K562 (cell line): ENCODE measurements around the gene DEK. TPM values are rescaled to one million over a fixed set of nuclear protein-coding genes. Genes with fewer than 3 reads are reported as not detected.

Source experiments
- CBFB ChIP-seq: sonication (generic); formaldehyde crosslinking; IDR thresholded peaks from 2 replicates; pipeline ENCODE4 v1.4.0; 2020; ENCODE audit warnings: mild to moderate bottlenecking, missing genetic modification reagents
- FOXK1 ChIP-seq: sonication (generic); formaldehyde crosslinking; IDR thresholded peaks from 2 replicates; pipeline ENCODE4 v1.8.0; 2022; ENCODE audit warnings: missing genetic modification reagents, mild to moderate bottlenecking, borderline replicate concordance
- FOXM1 ChIP-seq, 2 experiments: fragments of 450-650 bp in 1 of 2; sonication (generic) in 1 of 2; formaldehyde crosslinking in 1 of 2; IDR thresholded peaks; 2 replicates each; pipeline versions ENCODE4 v1.6.1 to v1.9.0; 2017 to 2022; ENCODE audit warnings: low read depth in 2 of 2, mild to moderate bottlenecking in 2 of 2, missing genetic modification reagents in 1 of 2, moderate library complexity in 1 of 2
- FOXP4 ChIP-seq: sonication (generic); formaldehyde crosslinking; IDR thresholded peaks from 2 replicates; pipeline ENCODE4 v1.8.0; 2022; ENCODE audit warnings: mild to moderate bottlenecking, missing genetic modification reagents, borderline replicate concordance
- FUS ChIP-seq: fragments of 200-400 bp; formaldehyde crosslinking; optimal IDR thresholded peaks from 2 replicates; pipeline ENCODE3; 2017; ENCODE audit warnings: low read depth, low read length
- HNRNPH1 ChIP-seq: fragments of 200-400 bp; formaldehyde crosslinking; optimal IDR thresholded peaks from 2 replicates; pipeline ENCODE3; 2017; ENCODE audit warnings: low read depth, mild to moderate bottlenecking, low read length, moderate library complexity
- KDM1A ChIP-seq, 2 experiments: fragments of 450-650 bp; IDR thresholded peaks; 2 replicates each; pipeline ENCODE4 v1.6.1; 2016; ENCODE audit warnings: mild to moderate bottlenecking in 2 of 2
- MTF1 ChIP-seq: fragments of 250-450 bp; sonication (Bioruptor Pico); IDR thresholded peaks from 2 replicates; pipeline ENCODE4 v1.9.0; 2021; ENCODE audit warnings: moderate library complexity, mild to moderate bottlenecking, inconsistent platforms, borderline replicate concordance
- NEUROD1 ChIP-seq: fragments of 150-350 bp; IDR thresholded peaks from 2 replicates; pipeline ENCODE4 v1.6.1; 2014; ENCODE audit warnings: borderline replicate concordance, low read length, low read depth; ENCODE audit not compliant: partially characterized antibody
- RBBP5 ChIP-seq: fragments of 200-600 bp; sonication (generic); IDR thresholded peaks from 2 replicates; pipeline ENCODE4 v1.6.1; 2012; ENCODE audit warnings: borderline replicate concordance, mild to moderate bottlenecking, low read length, control low read depth, inconsistent platforms; ENCODE audit not compliant: insufficient read depth, poor library complexity, severe bottlenecking
- RBM22 ChIP-seq: fragments of 200-400 bp; formaldehyde crosslinking; IDR thresholded peaks from 2 replicates; pipeline ENCODE4 v1.6.1; 2018; ENCODE audit warnings: low read length, low read depth; ENCODE audit not compliant: poor library complexity, severe bottlenecking
- SIN3A ChIP-seq, 2 experiments: fragments of 150-350 bp in 1 of 2; IDR thresholded peaks; 2 replicates each; pipeline ENCODE4 v1.6.1; 2011 to 2016; ENCODE audit warnings: borderline replicate concordance in 2 of 2, low read depth in 2 of 2, low read length in 2 of 2, mild to moderate bottlenecking in 2 of 2, moderate library complexity in 2 of 2; ENCODE audit not compliant: control insufficient read depth in 1 of 2
- SMARCA5 ChIP-seq: fragments of 450-650 bp; IDR thresholded peaks from 2 replicates; pipeline ENCODE4 v1.6.1; 2016
- ZBTB43 ChIP-seq: sonication (generic); formaldehyde crosslinking; IDR thresholded peaks from 2 replicates; pipeline ENCODE4 v1.8.0; 2023; ENCODE audit warnings: mild to moderate bottlenecking, missing genetic modification reagents
- ZFX ChIP-seq: sonication (generic); formaldehyde crosslinking; IDR thresholded peaks from 2 replicates; pipeline ENCODE4 v1.8.0; 2022; ENCODE audit warnings: mild to moderate bottlenecking, missing genetic modification reagents, moderate library complexity
- ZNF707 ChIP-seq: fragments of 250-450 bp; sonication (Bioruptor Pico); conservative IDR thresholded peaks from 2 replicates; pipeline ENCODE4 v1.8.0; 2022; ENCODE audit warnings: inconsistent platforms, mild to moderate bottlenecking, moderate library complexity
- polyA plus RNA-seq, 8 experiments: library from polyadenylated mRNA; depleted of rRNA in 4 of 8; stranded (reverse) in 5 of 8; unstranded in 3 of 8; fragments of >200 nt; fragmentation: Nextera tagmentation in 2 of 8; fragmentation: Illumina TruSeq in 1 of 8; extraction: Ambion mirVana in 2 of 8; extraction: Trizol in 1 of 8; gene quantifications; 2 replicates each; pipeline versions ENCODE4 v1.2.1 to v1.2.3, GENCODE V29; 2011 to 2014; ENCODE audit warnings: inconsistent platforms in 1 of 8, missing spikeins in 1 of 8
- total RNA-seq, 7 experiments: library from RNA; depleted of rRNA in 6 of 7; stranded (reverse); fragments of >200 nt in 6 of 7; fragmentation: Illumina TruSeq in 2 of 7; extraction: Trizol in 2 of 7; gene quantifications; 2 replicates each; pipeline versions ENCODE4 v1.2.1 to v1.2.3, GENCODE V29; 2011 to 2021; ENCODE audit warnings: low replicate concordance in 1 of 7
- TF ChIP-seq, protein P1 (sequence below): fragments of 450-650 bp; IDR thresholded peaks from 2 replicates; pipeline ENCODE4 v1.6.1; 2017; ENCODE audit warnings: antibody characterized with exemption
- TF ChIP-seq, protein P2 (sequence below): fragments of 450-650 bp; IDR thresholded peaks from 2 replicates; pipeline ENCODE4 v1.7.0; 2016; ENCODE audit warnings: borderline replicate concordance

Gene DEK
- total and polyA plus RNA-seq, 9 of the 15 experiments (the other 6 are each of a cell fraction or from before 2014, with no cell fraction given) = 82.3 to 338 (median 184) TPM

- TF ChIP-seq KDM1A (IDR thresholded peaks at IDR 0.05) (peak in 1 of 2 experiments; percentile 9; a peak in 1 of 4 replicates), RBM22 (peak; percentile 47), FOXK1 (CRISPR knock-in tag) (0 out of 2 replicates have a peak, but pooled peaks have one; percentile 9), ZBTB43 (0 out of 2 replicates have a peak, but pooled peaks have one; percentile 21), CBFB (CRISPR knock-in tag) (no peak), FOXP4 (no peak), FUS (no peak), MTF1 (CRISPR knock-in tag) (no peak), ZNF707 (CRISPR knock-in tag) (no peak), RBBP5 (no peak), FOXM1 (IDR thresholded peaks at IDR 0.05; ENCODE audit: low read depth) (no peak), FOXM1 (CRISPR knock-in tag; IDR thresholded peaks at IDR 0.05; ENCODE audit: low read depth) (peak; percentile 34; the same call in 1 of the 2 replicates), SIN3A (IDR thresholded peaks at IDR 0.05; ENCODE audit: borderline replicate concordance in 2 of 2, control insufficient read depth in 1 of 2, low read depth in 2 of 2, low read length in 2 of 2) (0 out of 4 replicates have a peak, but pooled peaks of 1 of the 2 experiments have one; percentile 43), HNRNPH1 (no peak), ZFX (no peak), NEUROD1 (no peak), SMARCA5 (0 out of 2 replicates have a peak, but pooled peaks have one; percentile 59)
- TF ChIP-seq, protein P1, sequence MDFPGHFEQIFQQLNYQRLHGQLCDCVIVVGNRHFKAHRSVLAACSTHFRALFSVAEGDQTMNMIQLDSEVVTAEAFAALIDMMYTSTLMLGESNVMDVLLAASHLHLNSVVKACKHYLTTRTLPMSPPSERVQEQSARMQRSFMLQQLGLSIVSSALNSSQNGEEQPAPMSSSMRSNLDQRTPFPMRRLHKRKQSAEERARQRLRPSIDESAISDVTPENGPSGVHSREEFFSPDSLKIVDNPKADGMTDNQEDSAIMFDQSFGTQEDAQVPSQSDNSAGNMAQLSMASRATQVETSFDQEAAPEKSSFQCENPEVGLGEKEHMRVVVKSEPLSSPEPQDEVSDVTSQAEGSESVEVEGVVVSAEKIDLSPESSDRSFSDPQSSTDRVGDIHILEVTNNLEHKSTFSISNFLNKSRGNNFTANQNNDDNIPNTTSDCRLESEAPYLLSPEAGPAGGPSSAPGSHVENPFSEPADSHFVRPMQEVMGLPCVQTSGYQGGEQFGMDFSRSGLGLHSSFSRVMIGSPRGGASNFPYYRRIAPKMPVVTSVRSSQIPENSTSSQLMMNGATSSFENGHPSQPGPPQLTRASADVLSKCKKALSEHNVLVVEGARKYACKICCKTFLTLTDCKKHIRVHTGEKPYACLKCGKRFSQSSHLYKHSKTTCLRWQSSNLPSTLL = no peak
- TF ChIP-seq, protein P2, sequence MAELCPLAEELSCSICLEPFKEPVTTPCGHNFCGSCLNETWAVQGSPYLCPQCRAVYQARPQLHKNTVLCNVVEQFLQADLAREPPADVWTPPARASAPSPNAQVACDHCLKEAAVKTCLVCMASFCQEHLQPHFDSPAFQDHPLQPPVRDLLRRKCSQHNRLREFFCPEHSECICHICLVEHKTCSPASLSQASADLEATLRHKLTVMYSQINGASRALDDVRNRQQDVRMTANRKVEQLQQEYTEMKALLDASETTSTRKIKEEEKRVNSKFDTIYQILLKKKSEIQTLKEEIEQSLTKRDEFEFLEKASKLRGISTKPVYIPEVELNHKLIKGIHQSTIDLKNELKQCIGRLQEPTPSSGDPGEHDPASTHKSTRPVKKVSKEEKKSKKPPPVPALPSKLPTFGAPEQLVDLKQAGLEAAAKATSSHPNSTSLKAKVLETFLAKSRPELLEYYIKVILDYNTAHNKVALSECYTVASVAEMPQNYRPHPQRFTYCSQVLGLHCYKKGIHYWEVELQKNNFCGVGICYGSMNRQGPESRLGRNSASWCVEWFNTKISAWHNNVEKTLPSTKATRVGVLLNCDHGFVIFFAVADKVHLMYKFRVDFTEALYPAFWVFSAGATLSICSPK = no peak
Measured at GRCh38 chr6:18263418-18264218, 712 bp downstream of the DEK start (continued).
